SW480 (cell line): Measurements from ENCODE around the gene HUNK.
"Not testable (repeated sequence)": the region's sequence is repeated elsewhere in the genome, so short reads cannot be mapped to it uniquely, and the experiment has no call there.

Source experiments
- DNase-seq: peaks from one replicate; pipeline ENCODE4 v3.0.0-alpha.2; 2016; ENCODE audit warnings: low spot score

The HUNK gene

DNA sequence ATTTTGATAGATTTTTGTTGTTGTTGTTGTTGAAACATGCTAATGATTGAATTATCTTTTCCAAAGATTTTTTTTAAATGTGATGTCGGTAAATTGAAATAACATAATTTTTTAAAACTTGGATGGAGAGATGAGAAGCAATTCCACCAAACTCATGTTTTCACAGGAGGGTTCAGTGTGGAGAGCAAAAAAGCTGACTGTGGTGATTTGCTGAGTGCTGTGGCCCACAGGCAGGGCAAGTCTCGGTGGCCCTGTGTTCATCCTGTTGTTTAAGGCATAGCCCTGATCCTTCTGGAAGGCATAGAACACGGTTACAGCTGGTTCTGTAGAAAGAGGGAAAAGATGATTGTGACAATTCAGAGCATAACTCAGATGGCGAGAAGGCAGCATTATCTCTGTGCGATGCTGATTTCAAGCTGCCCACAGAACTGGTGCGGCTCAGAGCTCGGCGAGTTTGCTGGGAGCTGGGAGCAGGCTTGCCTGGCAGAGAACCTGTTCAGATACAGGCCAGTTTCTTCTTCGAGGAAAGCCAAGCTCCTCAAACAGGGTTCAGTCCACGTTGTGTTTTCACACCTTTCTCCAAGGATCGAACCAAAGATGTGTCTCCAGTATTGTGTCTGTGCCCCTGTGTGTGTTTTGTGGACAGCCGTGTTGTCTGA lies 127.1 kb downstream of the HUNK start:
- DNase-seq = no peak

DNA sequence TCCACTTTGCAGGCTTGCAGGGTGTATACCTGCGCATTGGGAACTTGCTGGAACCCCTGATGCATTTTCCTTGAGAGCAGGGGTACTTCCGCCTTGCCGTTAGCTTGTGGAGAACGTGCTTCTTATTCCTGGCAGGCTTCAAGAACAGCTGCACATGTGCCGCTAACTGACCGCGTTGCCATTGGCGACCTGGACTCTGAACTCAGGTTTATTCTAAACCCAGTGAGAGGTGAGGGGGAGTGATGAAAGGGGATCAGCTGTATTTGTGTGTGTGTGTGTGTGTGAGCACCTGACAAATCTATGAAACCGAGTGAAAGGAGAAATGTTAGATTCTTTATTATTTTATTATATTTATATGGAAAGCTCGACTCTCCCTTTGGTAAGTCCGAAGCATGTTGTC lies 128.6 kb downstream of the HUNK start:
- DNase-seq = no peak

- DNase-seq = no peak
Measured at GRCh38 chr21:32003411-32003810, 130.6 kb downstream of the HUNK start.

GRCh38 chr21:32004291-32004690 lies 131.5 kb downstream of the HUNK start:
- no peak for DNase-seq

GRCh38 chr21:32007456-32007855 lies 134.6 kb downstream of the HUNK start:
- DNase-seq = peak; percentile 78

GRCh38 chr21:32008714-32009113 lies 135.9 kb downstream of the HUNK start:
- no peak for DNase-seq

DNA sequence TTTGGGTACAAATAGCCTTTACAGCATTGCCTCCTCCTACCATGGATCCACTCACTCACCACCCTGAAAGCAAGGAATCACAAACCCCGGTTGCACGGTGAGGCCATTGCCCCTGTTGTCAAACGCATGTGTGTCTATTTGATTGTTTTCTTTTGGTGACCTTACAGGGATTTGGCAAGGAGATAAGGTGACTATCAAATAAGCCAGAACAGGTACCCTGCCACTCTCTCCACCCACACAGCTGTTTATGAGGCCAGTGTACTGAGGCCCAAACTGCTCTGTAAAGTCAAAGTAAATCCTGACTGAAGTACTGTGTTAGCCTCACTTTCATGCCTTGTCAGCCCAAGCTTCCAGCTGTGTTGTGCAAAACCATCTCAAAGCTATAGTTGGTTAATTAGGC lies 136.4 kb downstream of the HUNK start:
- DNase-seq = no peak

DNA sequence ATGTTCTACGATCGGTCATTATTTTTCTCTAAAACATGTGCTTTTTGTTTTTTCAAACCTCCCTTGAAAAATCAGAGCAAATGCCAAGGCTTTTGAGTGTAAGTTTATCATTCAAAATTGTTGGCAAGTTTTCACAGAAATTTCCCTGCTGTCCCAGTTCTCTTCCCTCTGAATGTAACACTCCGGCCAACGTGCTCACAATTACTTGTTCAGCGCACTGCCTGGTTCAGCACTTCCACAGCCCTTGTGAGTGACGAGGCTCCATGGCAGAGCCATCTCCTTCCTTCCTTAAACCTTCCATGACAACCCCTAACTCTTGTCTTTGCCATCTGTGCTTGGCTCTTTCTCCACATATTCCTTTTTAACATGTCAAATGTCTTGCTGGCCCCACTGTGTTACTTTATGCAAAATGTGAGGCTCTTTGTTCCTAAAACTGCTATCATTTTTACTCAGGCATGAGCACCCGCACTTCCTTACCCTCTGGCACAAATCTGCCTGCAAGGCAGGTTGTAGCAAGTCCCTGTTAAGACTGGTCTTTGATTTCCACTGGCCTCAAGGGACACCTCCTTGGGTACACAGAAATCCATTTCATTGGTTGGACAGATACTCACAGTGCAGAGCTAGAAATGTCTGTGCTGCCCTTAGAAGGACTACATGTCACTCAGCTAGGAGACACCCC lies 142.8 kb downstream of the HUNK start:
- DNase-seq = no peak

DNA sequence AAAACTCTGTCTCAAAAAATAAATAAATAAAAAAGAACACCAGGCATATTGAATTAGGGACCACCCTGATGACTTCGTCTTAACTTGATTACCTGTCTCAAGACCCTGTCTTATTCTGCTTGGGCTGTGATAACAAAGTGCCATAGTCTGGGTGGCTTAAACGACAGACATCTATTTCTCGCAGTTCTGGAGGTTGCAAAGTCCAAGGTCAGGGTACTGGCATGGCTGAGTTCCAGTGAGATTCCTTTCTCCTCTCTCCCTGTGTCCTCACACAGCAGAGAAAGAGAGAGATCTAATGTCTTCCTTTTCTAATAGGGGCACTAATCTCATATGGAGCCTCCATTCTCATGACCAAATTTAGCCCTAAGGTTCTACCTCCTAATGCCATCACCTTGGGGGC lies 145.6 kb downstream of the HUNK start:
- no peak for DNase-seq

DNA sequence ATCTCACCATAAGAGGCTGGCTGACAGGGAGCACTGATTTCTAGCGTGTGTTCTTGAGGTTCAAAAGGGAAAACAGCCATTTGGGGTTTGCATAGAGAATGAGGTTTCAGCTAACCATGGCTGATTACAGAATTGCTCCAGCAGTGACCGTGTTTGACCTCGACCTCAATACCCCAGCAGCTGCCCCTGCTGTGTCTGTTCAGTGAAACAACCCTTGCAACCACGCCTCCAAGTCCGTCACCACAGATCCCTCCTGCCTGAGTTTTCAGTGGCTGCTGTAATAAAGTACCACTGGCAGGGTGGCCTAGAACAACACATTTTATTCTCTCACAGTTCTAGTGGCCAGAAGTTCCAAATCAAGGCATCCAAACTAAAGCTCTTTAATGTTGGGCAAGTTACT lies 147.7 kb downstream of the HUNK start:
- no peak for DNase-seq

DNA sequence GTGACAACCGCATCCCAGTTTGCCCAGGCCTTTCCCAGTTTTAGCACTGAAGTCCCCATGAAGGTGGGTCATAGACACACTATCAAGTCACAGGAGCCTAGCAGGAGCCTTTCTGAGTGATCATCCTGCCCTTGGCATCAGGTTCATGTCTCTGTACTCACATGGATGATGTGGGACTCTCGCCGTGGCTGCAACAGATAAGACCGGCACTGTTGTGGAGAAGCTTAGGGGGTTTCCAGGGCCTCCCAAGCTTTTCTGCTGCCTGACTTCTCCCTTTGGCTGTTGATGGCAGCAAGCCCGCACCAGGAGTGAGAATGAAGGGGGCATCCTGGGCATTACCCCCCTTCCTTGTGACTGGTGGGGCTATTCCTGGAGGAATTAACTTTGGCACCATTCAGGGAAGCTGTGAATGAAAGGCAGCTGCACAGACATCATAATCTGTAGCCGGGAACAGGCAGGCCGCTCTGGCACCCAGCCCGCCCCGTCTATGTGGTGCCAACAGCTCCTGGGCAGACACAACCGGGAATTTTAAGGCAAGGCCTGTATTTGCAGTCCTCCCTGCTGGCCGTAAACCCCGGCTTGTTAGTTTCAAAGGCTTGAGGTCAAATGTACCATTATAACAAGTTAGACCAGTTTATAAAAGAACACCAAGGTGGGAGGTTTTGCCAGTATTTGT lies 148.6 kb downstream of the HUNK start:
- DNase-seq = no peak

DNA sequence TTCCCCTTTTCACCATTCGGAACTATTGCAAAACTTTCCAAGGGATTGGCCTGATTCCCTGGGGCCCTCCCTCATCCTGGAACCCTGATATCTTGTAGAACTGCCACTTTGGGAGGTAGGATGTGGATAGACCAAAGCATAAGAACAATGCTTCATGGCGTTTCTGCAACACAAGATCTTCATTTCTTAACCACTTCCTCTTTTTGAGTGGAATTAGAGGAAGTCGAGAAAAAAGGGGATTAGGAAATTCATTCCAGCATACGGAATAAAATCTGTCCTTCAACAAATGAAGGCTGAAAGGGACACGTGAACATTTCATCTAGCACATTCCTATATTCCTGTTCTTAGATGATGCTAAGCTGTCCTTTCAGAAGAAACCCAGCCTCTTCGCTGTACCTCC lies 149.3 kb downstream of the HUNK start:
- no peak for DNase-seq

GRCh38 chr21:32030146-32030652 lies 157.4 kb downstream of the HUNK start:
- no peak for DNase-seq

DNA sequence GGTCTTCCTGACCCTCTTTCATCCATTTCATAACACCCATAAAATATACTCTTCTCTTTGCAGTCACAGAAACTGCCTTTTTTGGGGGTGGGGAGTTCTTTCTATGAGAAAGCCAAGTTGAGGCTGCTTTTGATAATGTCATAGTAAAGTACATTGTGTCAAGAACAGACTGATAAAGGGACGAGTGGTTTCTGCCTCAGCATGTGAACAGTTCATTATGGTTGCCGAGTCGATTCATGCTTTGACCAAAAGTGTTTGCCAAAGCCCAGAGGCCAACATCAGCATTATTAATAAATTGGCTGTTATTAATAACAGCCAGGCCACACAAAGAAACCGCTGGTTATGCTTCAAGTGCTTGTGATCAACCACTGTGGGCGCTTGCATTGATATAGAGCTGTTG lies 162.0 kb downstream of the HUNK start:
- DNase-seq = no peak

DNA sequence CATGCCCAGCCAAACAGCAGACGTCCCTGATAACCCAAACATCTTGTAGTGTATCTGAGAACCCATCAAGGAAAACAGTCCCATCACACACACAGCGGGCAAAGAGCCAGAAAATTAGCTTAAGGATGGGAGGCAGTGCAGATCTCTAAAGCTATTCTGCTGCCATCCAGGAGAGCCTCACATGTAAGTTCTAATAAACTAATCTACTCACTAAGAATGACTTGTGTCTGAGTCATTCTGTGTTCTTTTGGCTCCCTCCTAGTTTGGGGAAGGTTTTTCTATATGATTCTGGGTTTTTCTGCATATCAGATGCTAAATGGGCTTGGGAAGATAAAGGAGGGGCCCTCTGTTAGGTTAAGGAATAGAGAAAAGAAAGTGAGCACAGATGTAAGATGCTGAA lies 162.8 kb downstream of the HUNK start:
- no peak for DNase-seq

- no peak for DNase-seq
Measured at GRCh38 chr21:32036756-32037155, 163.9 kb downstream of the HUNK start.

- DNase-seq = not testable (repeated sequence)
Measured at GRCh38 chr21:32038751-32039150, 165.9 kb downstream of the HUNK start.

- DNase-seq = no peak
Measured at GRCh38 chr21:32043458-32043857, 170.6 kb downstream of the HUNK start.

DNA sequence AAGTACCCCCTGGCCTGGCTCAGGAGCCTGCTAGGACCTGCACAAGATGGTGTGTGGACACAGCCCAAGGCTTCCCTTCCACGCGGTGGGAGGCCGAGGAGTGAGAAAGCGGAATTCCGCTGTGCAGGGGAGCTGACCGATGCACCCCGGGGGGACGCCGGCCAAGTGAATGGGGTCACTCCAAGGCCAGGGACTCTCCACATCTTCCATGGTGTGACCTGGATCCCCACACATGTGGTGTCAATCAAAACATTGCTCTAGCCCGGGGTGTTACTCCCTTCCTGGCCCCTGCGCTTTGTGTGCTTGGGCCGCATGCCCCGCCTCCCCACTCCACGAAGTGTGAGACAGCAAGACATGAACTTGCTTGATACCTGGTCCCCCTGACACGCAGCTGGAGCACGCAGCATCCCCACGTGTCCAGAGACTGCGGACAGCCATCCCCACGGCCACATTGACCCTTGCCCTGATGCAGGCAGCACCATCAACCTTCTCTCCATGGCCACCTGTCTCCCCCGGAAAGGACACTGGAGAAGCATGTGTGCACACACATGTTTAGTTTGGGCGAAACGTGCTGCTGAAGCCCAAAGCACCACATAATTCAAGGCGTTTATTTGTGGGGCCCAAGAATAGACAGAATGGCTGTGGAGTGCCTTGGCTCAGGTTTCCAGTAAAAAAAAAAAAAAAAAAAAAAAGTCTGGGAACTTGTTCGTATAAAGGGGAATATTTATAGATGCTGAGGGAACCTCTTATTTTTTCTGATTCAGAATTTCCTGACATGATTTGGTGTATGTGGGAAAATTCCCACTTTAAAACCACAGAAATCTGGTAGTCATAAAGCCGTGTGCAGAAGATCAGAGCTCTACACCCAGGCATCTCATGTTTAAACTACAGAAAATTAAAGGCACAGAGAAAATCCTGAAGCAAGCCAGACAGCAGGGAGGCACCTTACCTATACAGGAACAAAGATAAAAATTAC lies 171.7 kb downstream of the HUNK start:
- DNase-seq = no peak

DNA sequence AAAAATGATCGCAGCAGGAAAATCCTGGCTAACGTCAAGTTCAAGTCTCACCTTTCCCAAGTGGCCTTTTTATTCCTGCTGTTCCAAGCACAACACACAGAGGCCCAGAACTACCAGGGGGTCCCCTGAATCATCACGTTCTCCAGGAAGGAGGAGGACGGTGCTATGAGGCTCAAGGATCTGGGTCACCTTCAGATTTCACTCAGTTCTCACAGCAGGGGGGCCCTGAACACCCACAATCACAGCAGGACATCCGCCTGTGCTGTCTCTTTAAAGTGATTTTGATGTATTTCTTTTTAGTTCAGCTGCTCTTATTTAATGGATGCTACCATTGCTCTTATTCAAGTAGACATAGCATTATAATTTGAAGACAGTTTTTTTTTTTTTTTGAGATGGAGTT lies 173.4 kb downstream of the HUNK start:
- DNase-seq = no peak

DNA sequence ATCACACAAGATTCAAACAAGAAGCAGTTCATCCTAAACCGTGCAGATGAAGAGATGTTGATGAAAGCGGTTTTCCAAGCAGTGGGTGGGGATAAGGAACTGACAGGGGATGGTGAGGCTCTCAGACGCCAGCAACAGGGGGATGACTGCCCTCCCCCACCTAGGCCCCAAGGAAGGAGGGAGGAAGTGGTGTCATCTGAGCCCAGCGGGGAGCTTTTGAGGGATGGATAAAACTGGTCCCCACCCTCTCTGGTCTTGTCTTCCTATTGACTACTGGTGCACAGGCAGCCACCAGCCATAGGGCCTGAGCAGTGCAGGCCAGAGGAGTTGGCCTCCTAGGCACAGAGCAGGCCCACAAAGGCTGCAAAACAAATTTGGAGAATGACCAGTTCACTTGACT lies 175.5 kb downstream of the HUNK start:
- no peak for DNase-seq
